Measurements from ENCODE around the gene ROCK2.

DNA sequence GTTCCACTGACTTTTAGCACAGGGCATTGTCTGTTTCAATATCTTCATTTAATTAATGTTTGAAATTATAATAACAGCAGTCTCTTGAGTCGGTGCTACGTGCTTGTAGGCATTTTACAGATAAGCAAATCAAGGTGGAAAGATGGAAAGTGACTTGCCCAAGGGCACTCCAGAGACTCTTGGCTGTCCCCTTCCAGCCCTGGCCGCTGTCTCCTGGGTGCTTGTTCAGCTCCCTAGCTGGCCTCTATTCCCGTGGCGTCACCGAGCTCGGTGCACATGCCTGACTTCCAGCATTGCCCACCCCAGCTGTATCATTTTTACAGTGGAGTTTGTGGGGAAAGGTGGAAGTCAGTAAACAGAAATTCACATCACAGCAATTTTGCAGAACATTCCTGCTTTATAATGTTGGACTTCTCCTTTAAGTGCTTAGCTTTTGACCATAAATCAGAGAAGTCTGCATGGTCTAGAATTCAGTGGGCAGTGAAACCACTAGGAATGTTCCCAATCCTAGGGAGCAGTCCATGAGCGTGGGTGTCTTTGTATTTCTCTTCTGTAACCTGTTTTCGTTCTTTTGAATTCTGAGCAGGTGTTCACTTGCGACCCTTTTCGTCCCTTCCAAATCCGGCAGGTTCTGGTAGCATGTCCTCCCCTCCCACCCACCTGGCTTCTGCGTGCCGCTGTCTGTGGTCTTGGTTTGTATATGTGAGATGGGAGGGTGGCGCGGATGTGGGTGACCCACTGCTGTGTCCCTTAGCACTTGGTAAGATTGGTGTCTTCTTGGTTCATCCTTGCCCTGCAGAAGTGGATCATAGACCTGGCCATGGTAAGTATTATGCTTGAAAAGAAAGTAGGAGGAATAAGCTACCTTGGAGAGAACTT, 180.8 kb downstream of the ROCK2 start:
- TF ChIP-seq POLR2A (IDR thresholded peaks at IDR 0.05; ENCODE audit: control extremely low read depth in 1 of 2, low read depth in 2 of 2, low read length in 2 of 2), result no peak
- TF ChIP-seq, protein P1, sequence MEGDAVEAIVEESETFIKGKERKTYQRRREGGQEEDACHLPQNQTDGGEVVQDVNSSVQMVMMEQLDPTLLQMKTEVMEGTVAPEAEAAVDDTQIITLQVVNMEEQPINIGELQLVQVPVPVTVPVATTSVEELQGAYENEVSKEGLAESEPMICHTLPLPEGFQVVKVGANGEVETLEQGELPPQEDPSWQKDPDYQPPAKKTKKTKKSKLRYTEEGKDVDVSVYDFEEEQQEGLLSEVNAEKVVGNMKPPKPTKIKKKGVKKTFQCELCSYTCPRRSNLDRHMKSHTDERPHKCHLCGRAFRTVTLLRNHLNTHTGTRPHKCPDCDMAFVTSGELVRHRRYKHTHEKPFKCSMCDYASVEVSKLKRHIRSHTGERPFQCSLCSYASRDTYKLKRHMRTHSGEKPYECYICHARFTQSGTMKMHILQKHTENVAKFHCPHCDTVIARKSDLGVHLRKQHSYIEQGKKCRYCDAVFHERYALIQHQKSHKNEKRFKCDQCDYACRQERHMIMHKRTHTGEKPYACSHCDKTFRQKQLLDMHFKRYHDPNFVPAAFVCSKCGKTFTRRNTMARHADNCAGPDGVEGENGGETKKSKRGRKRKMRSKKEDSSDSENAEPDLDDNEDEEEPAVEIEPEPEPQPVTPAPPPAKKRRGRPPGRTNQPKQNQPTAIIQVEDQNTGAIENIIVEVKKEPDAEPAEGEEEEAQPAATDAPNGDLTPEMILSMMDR (IDR thresholded peaks at IDR 0.05; ENCODE audit: control extremely low read depth in 1 of 3, insufficient read depth in 1 of 3, low read depth in 1 of 3, low read length in 3 of 3), result no peak
- no peak for TF ChIP-seq ASH2L (IDR thresholded peaks at IDR 0.05; ENCODE audit: low read length)

Measured in H1 (cell line).